GDM1 (cell line): Measurements from ENCODE around the gene LINGO1.

Experiments used
- DNase-seq: peaks from one replicate; lab custom pipeline; 2025; lab: John Stamatoyannopoulos, UW

Gene LINGO1

GRCh38 chr15:77656294-77656693, 23.6 kb upstream of the LINGO1 start:
- no peak for DNase-seq

- DNase-seq = no peak
These were observed 22.3 kb upstream of the LINGO1 start for GRCh38 chr15:77654975-77655374.

- DNase-seq = no peak
These were observed 21.2 kb upstream of the LINGO1 start for GRCh38 chr15:77653832-77654480.

- no peak for DNase-seq
These were observed 17.6 kb upstream of the LINGO1 start for GRCh38 chr15:77650265-77650664.

DNA sequence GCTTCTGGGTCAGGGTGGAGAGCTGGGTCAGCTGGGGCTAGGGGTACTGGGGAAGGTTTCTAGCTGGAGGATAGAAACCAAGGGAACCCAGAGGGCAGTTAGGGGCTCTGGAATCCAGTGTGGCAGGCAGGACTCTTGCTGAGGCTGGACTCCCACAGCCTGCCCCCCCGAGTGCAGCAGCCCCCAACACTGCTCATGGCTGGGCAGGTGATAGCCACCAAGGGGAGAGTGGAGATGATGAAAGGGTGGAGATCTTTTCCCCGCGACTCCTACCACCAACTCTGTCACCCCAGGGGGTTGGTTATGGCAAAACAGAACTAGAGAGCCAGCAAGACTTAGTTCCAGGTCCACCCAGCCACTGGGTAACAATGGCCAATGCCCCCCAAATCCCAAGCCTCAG, 16.9 kb upstream of the LINGO1 start:
- no peak for DNase-seq

DNA sequence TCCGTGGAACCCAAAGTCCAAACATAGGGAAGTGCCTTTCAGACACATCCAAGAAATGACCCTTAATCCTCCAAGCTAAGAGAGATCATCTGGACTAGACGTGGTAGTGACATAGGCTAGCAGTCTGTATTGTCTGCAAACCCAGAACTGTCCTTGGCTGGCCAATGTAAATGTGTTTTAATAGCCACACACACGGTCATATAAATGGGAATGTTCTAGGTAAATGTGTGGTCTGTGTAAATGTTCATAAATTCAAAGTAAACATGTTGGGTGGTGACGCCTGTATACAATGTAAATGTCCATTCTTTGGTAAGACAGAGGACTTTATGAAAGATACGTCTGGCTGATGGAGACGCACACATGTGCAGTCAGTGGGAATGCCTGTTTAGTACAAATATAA, 16.3 kb upstream of the LINGO1 start:
- DNase-seq = no peak

DNA sequence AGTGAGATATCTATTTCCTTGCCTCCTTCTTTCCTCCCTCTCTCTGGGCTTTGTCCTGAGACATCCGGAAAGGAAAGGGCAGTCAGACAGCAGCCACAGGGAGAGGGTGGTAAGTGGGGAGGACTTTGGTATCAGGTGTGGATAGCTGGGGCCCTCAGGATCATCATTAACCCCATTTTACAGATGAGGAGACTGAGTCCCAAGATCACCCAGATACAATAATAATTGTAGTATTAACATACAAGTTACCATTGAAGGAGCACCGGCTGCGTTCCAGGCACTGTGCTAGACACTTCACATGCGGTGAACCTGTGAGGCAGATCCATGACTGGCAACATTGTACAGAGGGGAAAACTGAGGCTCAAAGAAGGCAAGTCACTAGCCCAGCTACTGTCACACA, 15.2 kb upstream of the LINGO1 start:
- DNase-seq = no peak

DNA sequence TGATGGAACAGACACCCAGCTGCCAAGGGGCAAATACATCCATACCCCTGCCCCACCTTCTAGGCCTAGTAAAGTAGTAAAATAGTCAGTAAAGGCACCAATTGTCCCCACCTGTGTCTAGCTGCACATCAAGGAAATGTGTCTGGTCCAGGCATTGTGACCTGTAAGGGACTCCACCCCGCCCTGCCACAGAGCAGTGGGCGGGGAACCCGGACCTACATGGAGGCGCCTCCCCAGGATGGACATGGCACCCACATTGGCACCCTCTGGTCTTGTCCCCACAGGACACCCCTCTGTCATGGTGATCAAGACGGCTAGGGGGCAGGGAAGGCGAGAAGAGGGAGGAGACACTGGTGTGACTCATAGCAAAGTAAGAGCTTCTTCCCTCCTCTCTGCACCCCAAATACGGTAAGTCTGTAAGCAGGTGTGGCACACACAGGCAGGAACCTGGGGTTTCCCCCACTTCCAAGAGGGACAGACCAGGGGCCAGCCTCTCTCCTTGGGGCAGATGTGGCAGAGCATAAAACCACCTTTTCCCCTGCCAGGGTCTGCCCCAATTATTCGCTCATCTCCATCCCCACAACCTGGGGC, 13.5 kb upstream of the LINGO1 start:
- no peak for DNase-seq

- DNase-seq = no peak
These were observed 12.9 kb upstream of the LINGO1 start for GRCh38 chr15:77645602-77646001.

DNA sequence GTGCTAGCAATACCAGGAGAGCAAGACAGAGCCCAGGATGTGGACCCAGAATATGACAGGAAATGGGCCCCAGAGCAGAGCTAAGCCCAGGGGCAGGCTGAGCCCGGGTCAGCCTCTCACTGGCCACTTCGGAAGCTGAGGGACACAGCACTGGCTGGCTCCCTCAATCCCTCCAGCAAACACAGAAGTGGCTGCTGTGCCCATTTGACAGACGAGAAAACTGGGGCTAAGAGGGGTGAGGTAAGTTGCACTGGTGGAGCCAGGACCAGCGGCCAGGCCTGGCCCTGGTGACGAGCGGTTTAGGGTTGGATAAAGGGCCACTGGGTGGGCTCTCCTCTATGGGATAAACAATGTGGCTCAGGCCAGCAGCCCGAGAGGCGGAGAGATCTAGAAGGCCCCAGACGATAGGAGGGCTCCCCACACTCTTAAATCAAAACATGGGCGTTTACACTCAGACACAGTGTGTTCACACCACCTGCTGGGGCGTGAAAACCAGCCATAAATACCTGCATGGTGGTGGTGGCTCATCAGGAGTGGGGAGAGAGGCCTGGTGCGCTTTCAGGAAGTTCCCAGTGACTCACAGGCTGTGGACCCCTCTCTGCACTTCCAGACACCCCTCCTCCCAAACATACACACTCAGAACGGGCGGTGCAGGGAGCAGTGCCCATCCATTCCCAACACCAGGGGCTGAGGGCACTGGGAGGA, 12.0 kb upstream of the LINGO1 start:
- DNase-seq = no peak

DNA sequence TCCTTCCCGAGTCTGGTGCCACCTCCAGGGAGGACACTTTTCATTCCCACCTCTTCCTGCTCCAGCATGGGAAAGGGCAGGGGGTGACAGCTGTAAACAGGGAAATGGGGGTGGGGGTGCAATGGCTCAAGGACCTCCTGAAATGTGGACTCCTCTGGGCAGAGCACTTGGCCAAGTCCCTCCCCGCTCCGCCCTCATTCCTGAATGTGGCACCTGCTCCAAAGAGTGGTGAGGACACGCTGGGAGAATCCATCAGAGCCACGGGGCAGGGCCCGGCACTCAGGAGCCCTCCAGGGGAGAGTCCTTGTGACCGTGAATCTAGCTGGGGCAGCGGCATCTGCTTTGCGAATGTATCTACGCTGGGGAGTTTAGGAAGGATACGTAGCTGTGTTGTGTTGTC, 11.1 kb upstream of the LINGO1 start:
- no peak for DNase-seq

DNA sequence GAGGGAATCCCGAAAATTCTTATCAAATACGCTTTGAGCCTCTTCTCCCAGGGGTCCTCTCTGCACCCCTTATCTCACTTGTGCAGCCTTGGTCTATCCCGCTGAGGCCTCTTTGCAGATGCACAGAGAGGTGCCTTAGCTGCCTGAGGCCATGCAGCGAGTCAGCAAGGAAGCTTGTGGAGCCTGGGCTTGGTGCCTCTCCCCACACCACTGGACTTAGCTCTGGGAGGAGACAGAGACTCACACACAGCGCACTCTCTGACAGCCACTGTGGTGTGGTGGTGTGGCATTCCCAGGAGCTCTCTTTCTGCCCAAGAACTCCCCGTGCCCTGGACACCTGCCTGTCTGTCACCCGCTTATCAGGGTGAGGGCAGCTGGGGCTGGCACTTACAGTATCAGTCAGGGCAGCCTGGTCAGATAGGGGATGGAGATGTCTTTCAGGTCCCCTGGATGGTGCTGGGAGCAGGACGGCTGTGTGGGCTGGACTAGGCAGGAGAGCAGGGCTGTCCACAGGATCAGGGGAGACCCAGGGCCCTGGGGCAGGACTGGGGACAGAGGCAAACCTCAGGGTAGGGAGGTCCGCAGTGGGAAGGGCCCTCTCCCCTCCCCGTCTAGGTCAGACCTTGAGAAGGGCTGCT, 10.2 kb upstream of the LINGO1 start:
- DNase-seq = no peak

- DNase-seq = no peak
These were observed 9.3 kb upstream of the LINGO1 start for GRCh38 chr15:77641999-77642398.

DNA sequence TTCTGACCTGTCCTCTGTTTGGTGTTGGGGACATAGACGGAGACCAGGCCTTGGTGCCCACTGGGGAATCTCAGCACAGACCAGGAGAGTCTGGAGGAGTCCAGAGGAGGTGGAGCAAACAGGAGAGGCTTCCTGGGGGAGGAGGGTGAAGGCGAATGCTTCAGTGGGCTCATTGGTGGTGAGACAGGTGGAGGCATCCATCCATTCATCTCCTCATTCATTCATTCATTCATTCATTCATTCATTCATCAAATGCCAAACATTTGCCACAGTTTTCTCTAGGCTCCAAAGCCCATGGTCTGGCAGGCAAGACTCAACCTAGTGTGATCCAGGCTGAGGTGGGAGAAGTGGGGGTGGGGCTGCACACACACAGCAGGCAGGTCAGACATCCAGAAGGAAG, 7.9 kb upstream of the LINGO1 start:
- DNase-seq = no peak

DNA sequence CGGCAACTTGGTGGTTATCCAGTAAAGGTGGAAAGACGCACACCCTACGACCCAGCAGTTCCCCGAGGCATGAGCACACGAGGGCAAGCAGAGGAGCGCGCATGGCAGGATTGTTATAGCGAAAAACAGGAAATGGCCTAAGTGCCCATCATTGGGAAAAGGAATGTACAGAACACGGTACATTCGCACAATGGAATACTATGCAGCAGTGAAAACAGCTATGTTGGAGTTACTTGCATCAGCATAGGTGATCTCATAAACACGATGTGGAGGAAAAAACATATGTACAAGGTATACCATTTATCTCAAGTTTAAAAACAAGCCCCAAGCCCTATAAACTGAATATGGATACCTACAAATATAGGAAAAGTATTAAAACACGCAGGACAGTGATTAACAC, 6.7 kb upstream of the LINGO1 start:
- DNase-seq = no peak

DNA sequence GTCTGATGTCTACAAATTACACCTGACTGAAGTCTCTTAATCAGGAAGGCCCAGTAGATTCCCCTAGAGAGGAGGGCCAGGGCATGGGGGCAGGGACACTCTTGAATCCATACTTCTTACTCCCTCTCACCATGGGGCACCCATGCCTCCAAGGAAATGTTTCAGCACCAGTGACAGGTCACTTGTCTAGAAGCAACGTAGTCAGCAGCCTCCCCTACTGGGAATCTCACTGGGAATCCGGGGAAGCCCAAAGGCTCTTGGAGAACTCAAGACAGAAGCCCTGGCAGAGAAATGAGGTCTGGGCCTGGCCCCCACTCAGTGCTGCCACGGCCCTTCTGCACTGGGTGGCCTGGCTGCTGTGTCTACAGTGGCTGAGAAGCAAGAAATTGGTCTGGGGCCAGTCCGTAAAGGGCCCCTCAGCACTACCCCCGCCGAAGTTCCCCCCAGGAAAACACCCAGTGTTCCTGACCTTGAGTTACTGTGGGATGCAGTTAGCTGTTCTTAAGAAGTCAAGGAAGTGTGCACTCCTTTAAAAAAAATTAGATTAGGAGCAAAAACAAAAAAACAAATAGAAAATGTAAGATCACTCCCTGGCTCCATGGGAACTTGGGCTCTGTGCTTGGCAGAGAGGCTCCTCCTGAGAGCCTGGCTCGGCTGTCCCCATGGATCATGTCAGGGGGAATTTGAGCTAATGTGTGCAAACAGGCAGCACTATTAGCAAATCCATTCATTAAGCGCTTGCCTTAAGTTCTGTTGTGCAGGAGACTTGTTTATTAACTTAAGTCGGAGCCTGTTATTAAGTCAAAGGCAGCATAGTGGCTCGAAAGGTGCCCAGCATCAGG, 5.4 kb upstream of the LINGO1 start:
- no peak for DNase-seq

- DNase-seq = no peak
These were observed 3.5 kb upstream of the LINGO1 start for GRCh38 chr15:77636209-77636608.

- peak; percentile 6 for DNase-seq
These were observed 1.7 kb upstream of the LINGO1 start for GRCh38 chr15:77634266-77634962.

DNA sequence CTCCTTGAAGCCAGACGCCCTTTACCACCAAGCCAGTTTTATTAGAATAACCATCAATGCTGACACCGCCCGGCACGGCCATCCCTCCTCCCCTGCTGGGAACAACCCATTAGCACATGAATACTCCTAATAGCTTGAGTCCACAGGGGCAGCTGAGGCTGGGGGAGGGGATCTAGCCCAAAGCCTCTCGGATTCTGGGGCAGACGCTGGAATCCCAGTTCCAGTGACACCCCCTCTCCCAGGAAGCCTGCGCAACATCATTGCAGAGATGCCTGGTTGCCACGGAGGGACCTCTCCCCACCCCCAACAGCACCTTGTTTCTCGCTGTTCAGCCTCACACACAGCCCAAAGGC, 1.2 kb upstream of the LINGO1 start:
- no peak for DNase-seq

- peak; percentile 6 for DNase-seq
These were observed 611 bp upstream of the LINGO1 start for GRCh38 chr15:77633134-77633912.
